ENCODE results near the gene CEACAM16. TPM values are rescaled to one million over a fixed set of nuclear protein-coding genes. Genes with fewer than 3 reads are reported as not detected.
A peak's percentile ranks its signal among the peaks of the same experiment; 100 is the strongest.
"Not testable (repeated sequence)": the region's sequence is repeated elsewhere in the genome, so short reads cannot be mapped to it uniquely, and the experiment has no call there.

Gene CEACAM16
- total RNA-seq, 1 donor from 2014 or later, result not detected

DNA sequence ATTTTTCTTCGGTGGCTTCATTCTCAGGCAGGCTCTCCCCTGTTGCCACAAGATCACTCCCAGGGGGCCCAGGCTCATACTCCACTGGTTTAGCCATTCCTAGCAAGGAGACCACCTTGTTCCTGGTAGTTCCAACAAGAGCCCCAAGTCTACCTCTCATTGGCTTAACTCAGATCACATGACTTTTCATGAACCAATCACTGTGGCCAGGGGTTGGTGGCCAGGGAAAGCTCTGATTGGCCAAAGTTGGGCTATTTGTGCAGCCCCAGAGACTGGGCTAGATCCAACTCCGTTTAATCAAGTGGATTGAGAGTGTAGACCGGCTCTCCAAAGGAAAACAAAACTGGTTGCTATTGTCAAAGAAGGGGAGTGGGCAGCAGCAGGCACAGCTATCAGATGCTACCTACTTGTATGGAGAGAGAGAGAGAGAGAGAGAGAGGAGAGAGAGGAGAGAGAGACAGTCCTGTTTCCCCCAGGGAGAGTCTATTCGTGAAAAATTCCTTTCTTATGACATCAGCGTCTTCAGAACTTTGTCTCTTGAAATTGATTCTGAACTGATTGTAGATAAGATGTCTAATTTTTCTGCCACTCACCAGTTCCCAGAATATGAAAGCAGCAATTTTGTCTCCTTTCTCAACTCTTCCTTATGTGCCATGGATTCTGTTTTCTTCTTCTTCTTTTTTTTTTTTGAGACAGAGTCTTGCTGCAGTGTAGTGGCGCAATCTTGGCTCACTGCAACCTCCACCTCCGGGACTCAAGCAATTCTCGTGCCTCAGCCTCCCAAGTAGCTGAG, 21.7 kb upstream of the CEACAM16 start:
- ATAC-seq, result no peak

DNA sequence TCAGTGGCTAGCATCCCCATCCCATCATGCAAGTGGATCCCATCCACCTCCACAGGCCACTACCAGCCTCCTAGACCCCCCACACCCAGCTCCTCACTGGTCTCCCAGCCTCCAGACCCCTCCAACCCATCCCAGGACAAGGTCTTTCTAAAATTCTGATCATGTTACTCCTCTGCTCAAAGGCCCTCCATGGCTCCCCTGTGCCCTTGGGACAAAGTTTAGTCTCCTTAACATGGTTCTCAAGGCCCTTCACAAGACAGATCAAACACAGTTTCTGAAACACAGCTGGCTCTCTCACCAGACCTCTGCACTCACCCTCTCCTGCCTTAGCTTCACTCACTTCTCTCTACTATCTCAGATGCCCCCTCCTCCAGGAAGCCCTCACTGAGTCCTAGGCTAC, 18.4 kb upstream of the CEACAM16 start:
- no peak for ATAC-seq

DNA sequence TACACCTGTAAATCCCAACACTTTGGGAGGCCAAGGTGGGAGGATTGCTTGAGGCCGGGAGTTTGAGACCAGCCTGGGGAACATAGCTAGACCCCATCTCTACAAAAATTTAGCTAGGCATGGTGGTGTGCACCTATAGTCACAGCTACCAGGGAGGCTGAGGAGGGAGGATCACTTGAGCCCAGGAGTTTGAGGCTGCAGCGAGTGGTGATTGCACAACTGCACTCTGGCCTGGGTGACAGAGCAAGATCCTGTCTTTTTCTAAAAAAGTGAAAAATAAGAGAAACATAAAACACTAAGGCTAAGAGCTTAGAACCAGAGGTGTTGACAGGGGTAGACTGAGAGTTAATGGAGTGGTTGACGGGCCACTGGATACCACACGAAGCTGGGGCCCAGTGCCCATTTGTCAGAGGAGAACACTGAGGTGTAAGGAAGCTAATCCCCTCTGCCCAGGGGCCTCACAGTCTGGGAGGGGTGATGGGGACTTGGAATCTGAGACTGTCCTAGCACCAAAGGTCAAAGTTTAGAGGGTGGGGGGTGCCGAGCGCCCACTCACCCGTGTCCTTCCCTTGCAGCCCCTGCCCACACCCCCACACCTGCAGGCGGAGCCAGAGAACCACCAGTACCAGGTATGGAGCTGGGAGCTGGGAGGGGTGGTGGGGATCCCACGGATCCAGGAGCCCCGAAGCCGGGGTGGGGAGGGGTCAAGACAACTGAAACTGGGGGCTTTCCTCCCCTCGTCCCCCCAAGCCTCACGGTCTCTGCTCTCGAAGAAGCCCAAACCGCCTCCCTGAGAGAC, 16.8 kb upstream of the CEACAM16 start:
- ATAC-seq, result no peak

DNA sequence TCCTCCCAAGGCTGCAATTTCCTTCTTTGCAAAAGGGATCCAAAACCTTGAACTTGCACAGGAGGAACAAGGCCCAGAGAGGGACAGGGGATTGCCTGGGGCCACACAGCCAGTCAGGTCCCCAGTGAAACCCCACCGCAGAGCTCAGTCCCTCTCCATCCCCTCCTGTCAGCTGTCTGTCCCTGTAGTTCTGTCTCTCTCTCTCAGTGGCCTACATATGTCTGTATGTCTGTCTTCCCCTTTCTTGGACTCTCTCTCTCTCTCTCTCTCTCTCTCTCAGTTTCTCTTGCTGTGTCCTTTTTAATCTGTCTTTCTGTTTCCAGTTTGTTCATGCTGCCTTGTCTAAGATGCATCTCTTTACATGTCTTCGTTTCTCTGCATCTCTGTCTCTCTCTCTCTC, 16.1 kb upstream of the CEACAM16 start:
- ATAC-seq, result no peak

DNA sequence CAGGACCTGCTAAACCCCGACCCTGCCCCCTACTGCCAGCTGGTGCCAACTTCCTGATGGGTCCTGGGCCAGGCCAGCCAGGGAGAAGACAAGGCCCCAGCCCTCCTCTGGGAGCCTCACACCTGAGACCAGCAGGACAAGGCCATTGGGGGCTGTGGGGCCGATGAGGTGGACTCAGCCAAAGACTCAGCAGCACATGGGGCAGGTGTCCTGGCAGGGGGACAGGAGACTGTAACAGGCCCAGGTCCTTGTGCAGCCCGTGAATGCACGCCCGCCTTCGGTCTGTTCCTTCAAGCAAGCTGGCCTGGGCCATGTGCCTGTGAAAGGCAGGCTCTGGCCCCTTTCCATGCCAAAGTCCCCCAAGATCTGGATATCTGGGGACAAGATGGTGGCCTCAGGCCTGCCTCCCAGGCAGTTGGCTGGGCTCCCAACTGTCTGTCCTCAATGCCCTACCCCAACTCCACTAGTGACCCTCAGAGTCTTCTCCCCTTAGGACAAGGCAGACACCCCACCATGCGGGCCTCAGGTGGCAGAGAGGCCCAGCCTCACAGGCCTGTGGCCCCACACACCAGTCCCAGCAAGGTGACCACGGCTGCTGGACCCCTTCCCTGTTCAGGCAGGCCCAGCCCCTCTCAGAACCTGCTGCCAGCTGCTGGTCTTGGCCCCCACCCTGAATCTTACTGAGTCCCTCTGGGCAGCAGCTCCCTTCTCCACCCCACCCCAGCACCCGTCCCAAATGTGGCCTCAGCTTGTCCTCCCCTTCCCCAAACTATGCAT, 15.3 kb upstream of the CEACAM16 start:
- no peak for ATAC-seq

DNA sequence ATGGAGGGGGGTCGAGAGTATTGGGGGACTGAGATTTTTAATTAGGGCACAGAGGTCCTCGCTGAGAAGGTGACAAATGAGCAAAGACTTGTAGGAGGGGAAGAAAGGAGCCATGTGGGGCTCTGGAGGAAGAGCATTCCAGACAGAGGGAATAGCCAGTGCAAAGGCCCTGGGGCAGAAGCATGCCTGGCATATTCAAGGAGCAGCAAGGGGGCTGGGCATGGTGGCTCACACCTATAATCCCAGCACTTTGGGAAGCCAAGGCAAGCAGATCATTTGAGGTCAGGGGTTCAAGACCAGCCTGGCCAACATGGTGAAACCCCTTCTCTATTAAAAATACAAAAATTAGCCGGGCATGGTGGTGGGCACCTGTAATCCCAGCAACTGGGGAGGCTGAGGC, 14.6 kb upstream of the CEACAM16 start:
- ATAC-seq, result not testable (repeated sequence)

DNA sequence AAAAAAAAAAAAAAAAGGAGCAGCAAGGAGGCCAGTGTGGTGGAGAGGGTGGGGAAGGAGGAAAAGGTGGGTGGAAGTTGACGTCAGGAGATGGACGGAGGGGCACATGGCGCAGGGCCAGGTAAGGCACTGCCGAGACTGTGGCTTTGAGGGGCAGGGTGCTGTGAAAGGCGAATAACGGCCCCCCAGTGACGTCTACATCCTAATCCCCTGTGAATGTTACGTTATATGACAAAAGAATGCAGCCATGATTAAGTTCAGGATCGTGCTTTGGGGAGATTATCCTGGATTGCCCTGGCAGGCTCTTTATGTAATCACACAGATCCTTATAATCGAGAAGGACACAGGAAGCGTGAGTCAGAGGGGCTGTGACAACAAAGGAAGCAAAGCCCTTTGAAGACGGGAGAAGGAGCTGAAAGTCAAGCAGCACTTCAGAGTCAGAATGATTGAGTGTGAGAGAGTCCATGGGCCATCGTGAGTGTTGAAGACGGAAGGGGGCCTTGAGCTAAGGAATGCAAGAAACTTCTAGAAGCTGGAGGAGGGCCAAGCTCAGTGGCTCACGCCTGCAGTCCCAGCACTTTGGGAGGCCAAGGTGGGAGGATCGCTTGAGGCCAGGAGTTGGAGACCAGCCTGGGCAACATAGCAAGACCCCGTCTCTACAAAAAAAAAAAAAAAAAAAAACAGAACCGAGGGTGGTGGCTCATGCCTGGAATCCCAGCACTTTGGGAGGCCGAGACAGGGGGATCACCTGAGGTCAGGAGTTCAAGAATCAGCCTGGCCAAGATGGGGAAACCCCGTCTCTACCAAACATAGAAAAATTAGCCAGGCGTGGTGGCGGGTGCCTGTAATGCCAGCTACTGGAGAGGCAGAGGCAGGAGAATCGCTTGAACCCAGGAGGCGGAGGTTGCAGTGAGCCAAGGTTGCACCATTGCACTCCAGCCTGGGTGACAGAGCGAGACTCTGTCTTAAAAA, 13.8 kb upstream of the CEACAM16 start:
- peak; percentile 68 for ATAC-seq

DNA sequence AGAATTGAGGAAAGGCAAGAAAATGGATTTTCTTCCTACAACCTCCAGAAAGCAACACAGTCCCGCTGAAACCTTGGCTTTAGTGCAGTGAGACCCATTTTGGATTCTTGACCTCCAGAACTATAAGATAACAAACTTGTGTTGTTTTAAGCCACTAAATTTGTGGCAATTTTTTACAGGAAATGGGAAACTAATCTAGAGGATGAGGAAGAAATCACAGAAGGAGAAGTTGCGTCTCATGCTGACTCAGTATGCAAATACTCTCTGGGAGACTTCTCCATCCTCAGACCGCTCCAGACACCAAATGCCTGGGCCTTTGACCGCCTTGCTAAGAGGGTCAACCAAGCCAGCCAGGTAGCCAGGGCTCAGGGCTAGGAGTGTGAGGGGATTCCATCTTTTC, 13.1 kb upstream of the CEACAM16 start:
- peak; percentile 47 for ATAC-seq

DNA sequence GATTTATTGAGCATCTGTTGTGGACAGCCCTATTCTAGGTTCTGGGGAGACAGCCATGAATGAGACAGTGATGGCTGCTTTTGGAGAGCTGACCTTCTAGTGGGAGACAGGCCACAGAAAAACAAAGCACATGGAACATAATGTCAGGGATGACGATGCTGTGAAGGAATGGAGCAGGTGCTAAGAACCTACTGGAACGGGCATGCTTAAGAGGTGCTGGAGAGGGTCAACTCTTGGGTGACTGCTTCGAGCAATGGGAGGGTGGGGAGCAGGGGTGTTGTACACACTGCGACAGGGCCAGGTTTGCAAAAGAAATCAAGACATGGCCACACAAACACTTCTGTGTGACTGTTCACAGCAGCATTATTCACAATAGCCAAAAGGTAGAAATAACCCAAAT, 12.1 kb upstream of the CEACAM16 start:
- ATAC-seq, result no peak

DNA sequence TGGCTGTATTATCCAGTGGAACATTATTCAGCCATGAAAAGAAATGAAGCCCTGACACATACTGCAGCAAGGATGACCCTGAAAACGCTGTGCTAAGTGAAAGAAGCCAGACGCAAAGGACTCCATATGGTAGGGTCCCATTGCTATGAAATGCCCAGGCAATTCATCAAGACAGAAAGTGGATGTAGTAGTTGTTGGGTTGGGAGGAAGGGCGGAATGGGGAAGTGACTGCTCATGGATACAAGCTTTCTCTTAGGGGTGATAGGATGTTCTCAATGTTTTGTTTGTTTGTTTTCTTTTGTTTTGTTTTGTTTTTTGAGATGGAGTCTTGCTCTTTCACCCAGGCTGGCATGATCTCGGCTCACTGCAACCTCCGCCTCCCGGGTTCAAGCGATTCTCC, 11.1 kb upstream of the CEACAM16 start:
- ATAC-seq, result no peak

DNA sequence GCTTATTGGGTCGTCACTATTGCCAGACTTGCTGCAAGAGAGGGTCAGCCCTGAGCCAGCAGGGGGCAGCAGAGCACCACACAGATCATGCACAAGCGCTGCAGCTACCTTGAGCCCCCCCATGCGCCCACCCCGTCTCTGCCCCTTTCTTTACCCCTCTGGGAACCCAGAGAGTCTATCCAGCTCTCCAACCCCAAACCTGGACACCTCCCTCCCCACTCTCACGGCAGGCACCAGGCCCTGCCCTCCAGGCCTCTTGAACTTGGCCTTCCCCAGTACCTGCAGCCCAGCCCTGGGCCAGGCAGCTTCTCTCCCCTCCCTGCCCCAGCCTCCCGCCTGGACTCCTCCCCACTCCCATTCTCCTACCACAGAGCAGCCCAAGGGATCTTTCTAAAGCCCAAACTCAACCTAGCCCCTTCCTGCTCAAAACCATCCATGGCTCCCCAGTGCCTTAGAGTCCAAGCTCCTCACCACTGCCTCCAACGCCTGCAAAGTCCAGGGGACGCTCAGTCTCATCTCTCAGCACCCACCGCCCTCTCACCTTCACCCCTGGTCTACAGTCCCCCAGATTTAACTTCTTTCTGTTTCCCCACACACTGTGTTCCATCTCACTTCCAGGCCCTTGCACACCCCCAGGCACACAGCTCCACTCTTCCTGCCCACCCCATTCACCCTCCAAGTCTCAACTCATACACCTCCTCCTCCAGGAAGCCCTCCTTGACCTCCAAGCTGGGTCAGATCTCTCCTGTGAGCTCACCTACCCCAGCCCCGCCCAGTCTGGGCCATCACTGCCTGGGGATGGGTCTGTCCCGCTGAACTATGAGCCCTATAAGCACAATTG, 9.4 kb upstream of the CEACAM16 start:
- ATAC-seq, result peak; percentile 43

DNA sequence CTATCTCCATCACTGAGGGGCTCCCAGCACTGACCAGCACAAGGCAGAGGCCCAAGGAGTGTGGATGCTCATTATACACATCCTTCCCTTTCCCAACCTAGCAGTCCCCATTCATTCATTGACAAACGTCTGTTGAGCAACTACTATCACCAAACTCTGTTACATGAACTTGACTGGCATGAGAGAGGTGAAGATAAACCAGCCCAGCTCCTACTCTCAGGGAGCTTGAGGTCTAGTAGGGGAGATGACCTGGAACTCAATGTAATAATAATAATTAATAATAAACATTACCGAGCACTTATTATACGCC, 8.9 kb upstream of the CEACAM16 start:
- ATAC-seq, result no peak

DNA sequence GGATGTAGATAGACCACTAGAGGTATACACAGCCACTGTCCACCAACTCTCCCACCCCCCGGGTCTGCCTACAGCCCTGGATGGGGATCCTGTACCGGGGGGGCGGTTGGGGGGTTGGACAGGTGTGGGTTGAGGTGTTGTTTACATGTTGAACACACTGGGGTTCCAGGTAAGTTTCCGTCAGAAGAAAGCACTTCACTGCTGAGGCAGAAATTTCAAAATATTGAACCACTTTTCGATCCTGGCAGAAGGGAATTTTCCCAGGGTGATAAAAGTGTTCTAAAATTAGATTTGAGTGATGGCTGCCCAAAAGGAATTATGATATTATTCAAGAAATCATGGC, 6.6 kb upstream of the CEACAM16 start:
- ATAC-seq, result no peak

DNA sequence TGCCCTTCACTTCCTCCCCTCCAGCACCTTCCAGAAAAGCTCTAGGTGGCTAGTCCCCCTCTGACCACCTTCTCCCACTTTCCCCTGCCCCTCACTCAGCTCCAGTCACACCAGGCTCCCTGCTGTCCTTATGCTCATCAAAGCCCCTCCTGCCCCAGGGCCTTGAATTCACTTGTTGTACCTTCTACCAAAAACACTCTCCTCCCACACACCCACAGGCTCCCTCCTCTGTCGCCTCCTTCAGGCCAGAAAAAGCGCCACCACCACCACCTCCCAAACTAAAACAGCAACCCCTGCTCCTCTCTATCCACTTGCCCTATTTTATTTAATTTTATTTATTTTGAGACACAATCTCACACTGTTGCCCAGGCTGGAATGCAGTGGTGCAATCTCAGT, 4.8 kb upstream of the CEACAM16 start:
- ATAC-seq, result no peak

DNA sequence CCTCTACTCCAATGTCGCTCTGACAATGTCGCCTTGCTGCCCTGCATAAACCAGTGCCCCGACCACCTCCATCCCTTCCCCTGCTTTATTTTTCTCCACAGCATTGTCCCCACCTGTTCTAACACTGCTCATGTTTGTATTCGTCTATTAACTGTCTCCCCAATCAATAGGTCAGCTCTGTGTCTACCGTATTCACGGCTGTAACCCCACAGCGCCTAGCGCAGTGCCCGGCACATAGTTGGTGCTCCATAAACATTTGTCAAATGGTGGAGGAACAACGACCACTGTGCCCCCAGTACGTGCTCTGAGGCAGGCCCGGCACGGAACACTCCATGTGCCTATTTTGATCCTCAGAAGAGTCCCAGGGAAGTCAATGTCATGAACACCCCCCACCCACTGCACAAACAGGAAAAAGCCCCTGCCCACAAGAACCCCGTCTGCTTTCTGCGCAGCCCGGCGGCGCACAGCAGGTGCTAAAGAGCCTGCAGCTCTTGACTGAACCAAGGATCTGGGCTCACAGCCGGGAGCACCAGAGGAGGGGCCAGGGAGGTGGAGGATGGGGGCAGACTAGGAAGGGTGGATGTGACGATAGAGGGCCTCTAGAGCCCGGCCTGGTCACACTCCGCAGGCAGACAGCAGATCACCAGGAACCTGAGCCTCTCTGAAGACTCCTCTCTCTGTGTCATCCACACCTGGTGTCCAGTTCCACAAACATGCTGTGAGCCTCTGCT, 1.8 kb upstream of the CEACAM16 start:
- ATAC-seq, result no peak

DNA sequence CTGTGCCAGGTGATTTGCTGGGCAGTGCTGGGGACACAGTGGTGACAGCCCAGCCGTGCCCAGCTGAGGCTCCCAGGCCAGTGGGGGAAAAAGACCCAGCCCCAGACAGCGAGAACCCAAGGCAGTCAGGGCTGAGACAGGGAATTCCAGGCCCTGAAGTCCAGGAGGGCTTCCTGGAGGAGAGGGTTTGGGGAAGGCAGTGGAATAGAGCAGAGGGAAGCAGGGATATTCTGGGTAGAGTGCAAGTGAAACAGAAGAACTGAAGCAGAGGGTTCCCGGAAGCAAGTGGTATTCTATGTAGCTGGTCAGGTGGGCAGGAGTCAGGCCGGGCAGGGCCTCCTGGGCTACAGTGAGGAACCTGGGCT, 1.3 kb upstream of the CEACAM16 start:
- ATAC-seq, result no peak

DNA sequence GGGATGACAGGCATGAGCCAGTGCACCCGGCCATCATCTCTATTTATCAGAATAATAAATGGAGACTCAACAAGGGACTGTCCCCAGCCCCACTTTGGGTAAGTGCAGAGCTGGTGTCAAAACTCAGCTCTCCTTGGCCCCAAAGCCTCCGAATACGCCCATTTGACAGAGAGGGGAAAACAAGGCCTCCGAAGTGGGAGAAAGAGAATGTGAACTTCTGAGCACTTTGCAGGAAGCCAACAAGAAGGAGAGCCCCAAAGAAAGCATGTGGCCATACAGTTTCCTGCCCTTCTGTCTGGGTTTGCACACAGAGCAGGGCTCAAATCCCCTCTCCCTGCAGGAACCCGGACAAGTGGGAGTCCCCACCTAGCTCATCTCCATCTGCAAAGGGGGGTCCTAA, 1.6 kb downstream of the CEACAM16 start:
- ATAC-seq, result no peak

DNA sequence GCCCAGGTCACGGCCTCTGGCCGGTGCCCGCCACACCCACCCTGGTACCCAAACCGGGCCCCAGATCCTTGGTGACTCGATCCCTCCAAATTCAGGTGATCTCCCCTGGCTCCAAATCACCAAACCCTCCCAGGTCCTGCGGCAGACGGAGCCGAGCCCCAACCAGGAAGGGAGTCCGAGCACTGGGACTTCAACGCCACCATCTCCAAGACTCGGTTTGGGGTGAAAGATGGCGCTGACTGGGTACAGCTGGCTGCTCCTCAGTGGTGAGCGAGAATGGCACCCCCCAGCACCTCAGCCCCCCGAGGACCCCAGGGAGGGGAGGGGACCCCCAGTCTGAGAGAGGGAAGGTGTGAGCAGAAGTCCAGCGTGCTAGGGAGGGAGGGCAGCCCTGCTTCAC, 2.3 kb downstream of the CEACAM16 start:
- ATAC-seq, result no peak

DNA sequence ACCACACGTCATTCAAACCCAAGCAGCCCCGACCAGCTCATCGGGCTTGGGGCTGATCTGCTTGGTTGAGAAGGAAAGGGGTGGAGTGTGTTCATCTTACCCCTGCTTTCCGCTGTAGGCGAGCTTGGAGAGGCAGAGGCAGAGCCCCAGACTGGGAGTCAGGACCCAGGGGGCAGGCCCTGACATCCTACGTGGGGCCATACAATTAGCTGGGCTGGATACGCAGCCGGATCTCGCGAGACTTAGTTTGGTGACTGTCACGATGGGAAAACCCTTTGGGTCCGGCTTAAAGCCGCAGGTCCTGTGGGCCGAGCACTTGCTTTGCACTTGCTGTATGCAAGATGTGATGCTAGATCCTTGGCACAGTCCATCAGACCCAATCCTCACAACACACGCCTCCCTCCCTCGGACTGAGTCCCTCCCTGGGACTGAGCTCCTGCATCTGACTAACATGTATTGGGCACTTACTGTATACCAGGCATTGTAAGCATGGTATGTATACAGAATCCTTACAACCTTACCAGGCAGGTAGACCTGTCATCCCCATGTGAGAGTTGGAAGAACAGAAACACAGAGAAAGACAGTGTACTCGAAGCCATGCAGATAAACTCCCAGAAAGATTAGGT, 3.7 kb downstream of the CEACAM16 start:
- no peak for ATAC-seq

DNA sequence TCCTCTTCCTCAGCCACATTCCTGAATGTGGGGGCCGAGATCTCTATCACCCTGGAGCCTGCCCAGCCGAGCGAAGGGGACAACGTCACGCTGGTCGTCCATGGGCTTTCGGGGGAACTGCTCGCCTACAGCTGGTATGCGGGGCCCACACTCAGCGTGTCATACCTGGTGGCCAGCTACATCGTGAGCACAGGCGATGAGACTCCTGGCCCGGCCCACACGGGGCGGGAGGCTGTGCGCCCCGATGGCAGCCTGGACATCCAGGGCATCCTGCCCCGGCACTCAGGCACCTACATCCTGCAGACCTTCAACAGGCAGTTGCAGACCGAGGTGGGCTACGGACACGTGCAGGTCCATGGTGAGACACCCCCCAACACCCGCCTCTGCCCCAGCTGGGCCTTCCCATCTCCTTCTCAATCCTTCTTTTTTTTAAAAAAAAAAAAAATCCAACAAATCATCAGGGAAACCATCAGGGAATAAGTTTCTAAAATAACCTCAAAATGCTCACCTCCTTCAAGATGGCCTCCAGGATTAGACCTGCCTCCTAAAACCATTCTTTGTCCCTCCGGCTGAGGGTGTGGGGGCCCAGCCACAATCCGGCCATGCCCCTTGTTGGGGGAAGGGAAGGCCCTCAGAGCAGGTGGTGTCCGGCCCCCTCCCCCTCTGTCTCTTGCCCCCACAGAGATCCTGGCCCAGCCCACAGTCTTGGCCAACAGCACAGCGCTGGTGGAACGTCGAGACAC, 4.6 kb downstream of the CEACAM16 start:
- peak; percentile 7 for ATAC-seq

Measured in esophagus mucosa (tissue), 1 donor.